ENCODE measurements around the gene TBCA. TPM values are rescaled to one million over a fixed set of nuclear protein-coding genes. Genes with fewer than 3 reads are reported as not detected.
A peak's percentile ranks its signal among the peaks of the same experiment; 100 is the strongest.

TBCA gene
- total RNA-seq, 4 donors from 2014 or later = 128 to 152 (median 146) TPM

DNA sequence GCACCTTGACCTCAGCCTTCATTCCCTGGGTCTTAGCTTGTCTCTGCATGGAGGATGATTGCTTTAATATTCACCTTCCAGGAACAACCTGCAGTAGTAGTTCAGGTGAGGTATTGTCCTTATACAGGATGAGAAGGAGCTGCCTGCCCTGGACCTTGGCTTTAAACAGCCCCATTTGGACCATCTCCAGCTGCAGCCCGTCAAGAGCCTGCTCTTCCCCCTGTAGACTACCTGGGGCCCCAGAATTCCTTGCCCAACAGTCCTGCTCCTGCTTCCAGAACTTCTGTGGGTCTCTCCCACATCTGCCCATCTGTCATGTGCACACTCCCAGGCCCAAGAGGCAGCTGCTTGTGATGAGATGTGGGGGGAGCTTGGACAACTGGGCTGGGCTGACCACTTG is 125.5 kb downstream of the TBCA start:
- H3K27ac ChIP-seq (replicated peaks in 1 of 4) = no peak overlapping the region
- no peak for TF ChIP-seq EP300 (IDR thresholded peaks at IDR 0.05)
- TF ChIP-seq POLR2AphosphoS5 (IDR thresholded peaks at IDR 0.05) = no peak
- TF ChIP-seq, protein P1, sequence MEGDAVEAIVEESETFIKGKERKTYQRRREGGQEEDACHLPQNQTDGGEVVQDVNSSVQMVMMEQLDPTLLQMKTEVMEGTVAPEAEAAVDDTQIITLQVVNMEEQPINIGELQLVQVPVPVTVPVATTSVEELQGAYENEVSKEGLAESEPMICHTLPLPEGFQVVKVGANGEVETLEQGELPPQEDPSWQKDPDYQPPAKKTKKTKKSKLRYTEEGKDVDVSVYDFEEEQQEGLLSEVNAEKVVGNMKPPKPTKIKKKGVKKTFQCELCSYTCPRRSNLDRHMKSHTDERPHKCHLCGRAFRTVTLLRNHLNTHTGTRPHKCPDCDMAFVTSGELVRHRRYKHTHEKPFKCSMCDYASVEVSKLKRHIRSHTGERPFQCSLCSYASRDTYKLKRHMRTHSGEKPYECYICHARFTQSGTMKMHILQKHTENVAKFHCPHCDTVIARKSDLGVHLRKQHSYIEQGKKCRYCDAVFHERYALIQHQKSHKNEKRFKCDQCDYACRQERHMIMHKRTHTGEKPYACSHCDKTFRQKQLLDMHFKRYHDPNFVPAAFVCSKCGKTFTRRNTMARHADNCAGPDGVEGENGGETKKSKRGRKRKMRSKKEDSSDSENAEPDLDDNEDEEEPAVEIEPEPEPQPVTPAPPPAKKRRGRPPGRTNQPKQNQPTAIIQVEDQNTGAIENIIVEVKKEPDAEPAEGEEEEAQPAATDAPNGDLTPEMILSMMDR (IDR thresholded peaks at IDR 0.05) = no peak
- TF ChIP-seq POLR2A (IDR thresholded peaks at IDR 0.05; ENCODE audit: low read depth) = no peak
- peak; percentile 72 for DNase-seq (ENCODE audit: extremely low spot score)
- H3K27me3 ChIP-seq = peaks cover 0 to 39% (median 6%) of the 10 kb centered on the region in 4 donors
- WGBS = 29% methylated on average over 1 of the region's 1 CpG
- no peaks in the 10 kb centered on the region for H3K36me3 ChIP-seq
- H3K4me3 ChIP-seq = no peak overlapping the region
- no peaks in the 10 kb centered on the region for H3K9me3 ChIP-seq
- intact Hi-C loops (cut with DNase I) = loop anchor here (5.0 kb wide), 1 partner anchor 192 kb away; no protein-coding TSS in a partner anchor
- peaks cover 2% of the 10 kb centered on the region in 4 donors for H3K4me1 ChIP-seq

DNA sequence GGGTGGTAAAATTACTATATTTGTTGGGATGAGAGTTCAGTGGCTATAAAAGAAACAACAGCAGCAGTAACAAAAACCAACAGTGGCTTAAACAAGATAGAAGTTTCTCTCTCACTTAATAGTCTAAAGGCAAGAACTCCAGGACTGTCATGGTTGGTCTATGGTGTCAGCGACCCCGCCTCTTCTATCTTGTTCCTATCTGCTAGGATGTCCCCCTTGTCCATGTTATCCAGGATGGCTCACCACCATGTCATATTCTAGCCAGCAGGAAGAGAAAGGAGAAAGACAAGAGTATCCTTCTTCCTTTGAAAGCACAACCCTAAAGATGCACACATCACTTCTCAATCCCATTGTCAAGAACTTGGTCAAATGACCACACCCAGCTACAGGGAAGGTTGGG is 126.4 kb downstream of the TBCA start:
- Histone ChIP-seq H3K9me3 (no peaks in the 10 kb centered on the region), H3K27me3 (peaks cover 0 to 48% (median 11%) of the 10 kb centered on the region in 4 donors), H3K4me1 (peaks cover 6 to 11% (median 11%) of the 10 kb centered on the region in 4 donors), H3K4me3 (no peak overlapping the region), H3K27ac (replicated peaks in 1 of 4) (no peak overlapping the region), H3K36me3 (no peaks in the 10 kb centered on the region)
- peak; percentile 66 for DNase-seq (ENCODE audit: extremely low spot score)
- WGBS = 93% methylated on average over 2 of the region's 2 CpGs
- TF ChIP-seq EP300 (IDR thresholded peaks at IDR 0.05) = no peak
- no peak for TF ChIP-seq POLR2A (IDR thresholded peaks at IDR 0.05; ENCODE audit: low read depth)
- TF ChIP-seq, protein P1 (IDR thresholded peaks at IDR 0.05) = no peak
- no peak for TF ChIP-seq POLR2AphosphoS5 (IDR thresholded peaks at IDR 0.05)
- intact Hi-C loops (cut with DNase I) = loop anchor here (5.0 to 10.0 kb wide), 3 partner anchors 125 to 355 kb away; partner anchors contain the start of gene TBCA

DNA sequence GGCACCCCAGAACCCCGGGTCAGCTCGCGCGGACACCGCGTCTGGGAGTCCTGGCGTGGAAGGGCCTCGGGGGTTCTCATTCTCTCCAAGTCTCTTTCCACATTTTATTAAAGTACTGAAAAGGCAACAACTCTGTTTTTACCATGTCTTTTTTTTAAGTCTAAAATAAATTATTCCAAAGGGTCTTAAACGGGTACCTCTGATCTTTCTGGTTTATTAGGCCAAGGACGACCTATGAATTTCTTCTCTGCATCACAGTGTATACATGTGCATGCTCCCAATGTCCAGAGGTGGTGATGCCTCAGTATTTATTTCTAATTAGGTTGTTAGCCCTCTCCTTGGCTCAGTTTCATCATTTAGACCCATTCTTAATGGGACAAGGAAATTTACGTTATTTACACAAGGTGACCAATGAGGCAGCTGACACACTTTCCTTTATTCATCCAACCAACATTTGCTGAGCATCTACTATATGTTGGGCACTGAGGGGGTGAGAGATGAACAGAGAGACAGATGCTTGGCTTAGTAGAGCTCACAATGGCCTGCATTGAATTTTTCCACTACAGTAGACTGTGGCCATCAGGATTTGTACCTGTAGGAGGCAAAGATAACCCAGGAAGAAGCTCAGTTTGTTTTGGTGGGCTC is 130.0 kb downstream of the TBCA start:
- no peak for DNase-seq (ENCODE audit: extremely low spot score)
- no peaks in the 10 kb centered on the region for H3K36me3 ChIP-seq
- no peak overlapping the region for H3K27ac ChIP-seq (replicated peaks in 1 of 4)
- H3K9me3 ChIP-seq = no peaks in the 10 kb centered on the region
- no peak for TF ChIP-seq EP300 (IDR thresholded peaks at IDR 0.05)
- TF ChIP-seq, protein P1 (IDR thresholded peaks at IDR 0.05) = no peak
- TF ChIP-seq POLR2AphosphoS5 (IDR thresholded peaks at IDR 0.05) = no peak
- TF ChIP-seq POLR2A (IDR thresholded peaks at IDR 0.05; ENCODE audit: low read depth) = no peak
- peaks cover 0 to 75% (median 47%) of the 10 kb centered on the region in 4 donors for H3K27me3 ChIP-seq
- H3K4me3 ChIP-seq = peak overlapping the region in 3 of 4 donors; percentile 38 to 57 (median 39)
- peaks cover 17 to 33% (median 27%) of the 10 kb centered on the region in 4 donors for H3K4me1 ChIP-seq
- intact Hi-C loops (cut with DNase I) = loop anchor here (10.0 kb wide), 2 partner anchors 129 to 359 kb away; partner anchors contain the start of gene TBCA
- WGBS = 53% methylated on average over 11 of the region's 11 CpGs

DNA sequence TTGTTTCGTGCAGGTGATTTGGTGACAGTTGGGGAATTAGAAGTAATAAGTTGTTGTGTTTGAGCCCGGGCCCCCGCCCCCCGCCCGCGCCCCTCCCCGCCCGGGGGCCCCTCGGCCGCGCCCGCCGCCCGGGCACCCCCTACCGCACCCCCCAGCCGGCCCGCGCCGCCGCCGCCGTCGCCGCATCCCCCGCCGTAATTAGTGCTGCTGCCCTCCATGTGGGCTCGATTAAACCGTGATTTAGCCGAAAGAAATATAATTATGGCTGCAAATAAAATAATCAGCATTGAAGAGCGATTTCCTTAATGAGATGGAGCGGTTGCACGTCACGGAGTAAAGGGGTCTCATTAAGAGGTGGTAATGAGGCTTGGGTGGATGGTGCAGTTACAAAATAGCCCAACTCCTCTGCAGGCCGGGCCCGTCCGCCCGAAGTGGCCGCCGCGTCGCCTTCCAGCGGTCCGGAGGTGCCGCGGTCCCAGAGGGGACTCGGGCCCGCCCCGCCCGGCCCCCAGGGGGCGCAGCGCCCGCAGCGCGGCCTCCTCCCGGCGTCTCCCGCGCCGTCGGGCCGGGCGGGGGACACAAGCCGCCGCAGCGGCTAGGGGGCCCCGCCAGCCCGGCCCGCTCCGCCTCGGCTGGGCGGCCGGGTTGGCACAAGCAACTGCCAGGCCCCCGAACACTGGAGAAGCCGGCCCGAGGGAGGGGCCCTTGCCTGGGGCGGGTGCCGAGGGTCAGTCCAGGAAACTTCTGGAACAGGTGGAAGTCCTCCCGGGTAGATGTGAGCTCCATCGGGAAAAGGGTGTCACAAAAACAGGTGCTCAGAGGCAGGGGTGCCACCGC is 130.8 kb downstream of the TBCA start:
- intact Hi-C loops (cut with DNase I) = loop anchor here (10.0 kb wide), 2 partner anchors 129 to 359 kb away; partner anchors contain the start of gene TBCA
- TF ChIP-seq POLR2AphosphoS5 (IDR thresholded peaks at IDR 0.05) = no peak
- TF ChIP-seq, protein P1 (IDR thresholded peaks at IDR 0.05) = peak; percentile 44 to 63 (median 51)
- DNase-seq (ENCODE audit: extremely low spot score) = no peak
- peaks cover 21 to 41% (median 33%) of the 10 kb centered on the region in 4 donors for H3K4me1 ChIP-seq
- no peaks in the 10 kb centered on the region for H3K9me3 ChIP-seq
- no peak overlapping the region for H3K27ac ChIP-seq (replicated peaks in 1 of 4)
- H3K27me3 ChIP-seq = peaks cover 0 to 77% (median 52%) of the 10 kb centered on the region in 4 donors
- 3% methylated on average over 32 of the region's 80 CpGs for WGBS
- H3K36me3 ChIP-seq = no peaks in the 10 kb centered on the region
- H3K4me3 ChIP-seq = peak overlapping the region; percentile 23 to 57 (median 38)
